GM23338 (cell line): ENCODE measurements around the gene EHF. TPM values are rescaled to one million over a fixed set of nuclear protein-coding genes. Genes with fewer than 3 reads are reported as not detected.

Experiments used
- ATAC-seq: fragments of 200-7000 bp; cut with Tn5 transposase; 3 replicates; pipeline ENCODE4 v1.9.1; 2020
- DNase-seq: peaks from one replicate; pipeline ENCODE4 v3.0.0-alpha.2; 2015; ENCODE audit warnings: low spot score
- H2AFZ ChIP-seq: fragments of 200-600 bp; sonication (generic); 2 replicates; pipeline ENCODE4 v1.8.0; 2016; ENCODE audit warnings: antibody characterized with exemption, mild to moderate bottlenecking, moderate library complexity
- H3F3A ChIP-seq: fragments of 200-600 bp; sonication (generic); replicated peaks from 2 replicates; pipeline ENCODE4 v1.8.0; 2017; ENCODE audit warnings: antibody characterized with exemption, mixed run types, low read depth
- H3K27ac ChIP-seq: fragments of 200-600 bp; sonication (generic); 2 replicates; pipeline ENCODE4 v1.6.1; 2016; ENCODE audit warnings: low read depth
- H3K27me3 ChIP-seq: fragments of 200-600 bp; sonication (generic); 2 replicates; pipeline ENCODE4 v1.8.0; 2016; ENCODE audit warnings: mild to moderate bottlenecking, mixed run types, moderate library complexity; ENCODE audit not compliant: insufficient read depth
- H3K36me3 ChIP-seq: fragments of 200-600 bp; sonication (generic); 2 replicates; pipeline ENCODE4 v1.8.0; 2016; ENCODE audit warnings: mild to moderate bottlenecking; ENCODE audit not compliant: insufficient read depth
- H3K4me1 ChIP-seq: fragments of 200-600 bp; sonication (generic); 2 replicates; pipeline ENCODE4 v1.8.0; 2016; ENCODE audit warnings: mild to moderate bottlenecking, moderate library complexity; ENCODE audit not compliant: insufficient read depth
- H3K4me2 ChIP-seq: fragments of 200-600 bp; sonication (generic); 2 replicates; pipeline ENCODE4 v1.7.1; 2017; ENCODE audit warnings: mixed run types
- H3K4me3 ChIP-seq: fragments of 200-600 bp; sonication (generic); 2 replicates; pipeline ENCODE4 v1.6.1; 2016; ENCODE audit warnings: mixed run types
- H3K79me2 ChIP-seq: fragments of 200-600 bp; sonication (generic); replicated peaks from 2 replicates; pipeline ENCODE4 v1.8.0; 2017; ENCODE audit warnings: mild to moderate bottlenecking; ENCODE audit not compliant: insufficient read depth
- H3K9me2 ChIP-seq: fragments of 200-600 bp; sonication (generic); 2 replicates; pipeline ENCODE4 v1.8.0; 2017; ENCODE audit not compliant: insufficient read depth
- H4K20me1 ChIP-seq: fragments of 200-600 bp; sonication (generic); replicated peaks from 2 replicates; pipeline ENCODE4 v1.8.0; 2017; ENCODE audit warnings: mild to moderate bottlenecking; ENCODE audit not compliant: insufficient read depth
- H3K27ac Mint-ChIP-seq: 2 replicates; pipeline ENCODE4 v1.8.0; 2020; ENCODE audit warnings: inconsistent platforms, mild to moderate bottlenecking, moderate library complexity, mixed read lengths
- H3K27me3 Mint-ChIP-seq: 3 replicates; pipeline ENCODE4 v1.8.0; 2022; ENCODE audit warnings: low read depth, mild to moderate bottlenecking, moderate library complexity, mixed read lengths, inconsistent platforms; ENCODE audit not compliant: insufficient read depth, poor library complexity
- H3K36me3 Mint-ChIP-seq: 3 replicates; pipeline ENCODE4 v1.8.0; 2021; ENCODE audit warnings: low read depth, mild to moderate bottlenecking, inconsistent platforms, moderate library complexity, mixed read lengths
- H3K4me1 Mint-ChIP-seq: 3 replicates; pipeline ENCODE4 v1.8.0; 2020; ENCODE audit warnings: mild to moderate bottlenecking, inconsistent platforms, mixed read lengths
- H3K4me3 Mint-ChIP-seq: 3 replicates; pipeline ENCODE4 v1.8.0; 2021; ENCODE audit warnings: moderate library complexity, mild to moderate bottlenecking, inconsistent platforms, mixed read lengths
- H3K9me3 Mint-ChIP-seq: 3 replicates; pipeline ENCODE4 v1.8.0; 2020; ENCODE audit warnings: moderate library complexity, mild to moderate bottlenecking, inconsistent platforms, mixed read lengths
- CREB1 ChIP-seq: fragments of 250-450 bp; sonication (Bioruptor Pico); IDR thresholded peaks from 2 replicates; pipeline ENCODE4 v1.5.0; 2020; ENCODE audit warnings: low read depth, mild to moderate bottlenecking, moderate library complexity
- CTCF ChIP-seq, 2 experiments: fragments of 200-600 bp in 1 of 2; sonication (generic) in 1 of 2; conservative IDR thresholded peaks; 2 replicates each; pipeline versions ENCODE4 v1.5.1 to v1.6.1; 2016 to 2017; ENCODE audit warnings: antibody characterized with exemption in 2 of 2, low read depth in 2 of 2, mild to moderate bottlenecking in 2 of 2, moderate library complexity in 1 of 2
- ETS1 ChIP-seq: IDR thresholded peaks from 2 replicates; pipeline ENCODE4 v1.6.1; 2016; ENCODE audit warnings: antibody characterized with exemption
- EZH2 ChIP-seq: fragments of 200-600 bp; sonication (generic); IDR thresholded peaks from one replicate; pipeline ENCODE4 v1.8.0; 2017; ENCODE audit warnings: antibody characterized with exemption, mild to moderate bottlenecking, low read depth; ENCODE audit not compliant: unreplicated experiment
- EZH2phosphoT487 ChIP-seq: fragments of 200-600 bp; sonication (generic); IDR thresholded peaks from one replicate; pipeline ENCODE4 v1.8.1; 2018; ENCODE audit warnings: antibody characterized with exemption; ENCODE audit not compliant: unreplicated experiment
- JUNB ChIP-seq: IDR thresholded peaks from one replicate; pipeline ENCODE4 v1.6.1; 2016; ENCODE audit warnings: antibody characterized with exemption; ENCODE audit not compliant: unreplicated experiment
- NANOG ChIP-seq: IDR thresholded peaks from 2 replicates; pipeline ENCODE4 v1.6.1; 2016; ENCODE audit warnings: antibody characterized with exemption, borderline replicate concordance
- POLR2AphosphoS5 ChIP-seq: IDR thresholded peaks from 2 replicates; pipeline ENCODE4 v1.6.1; 2016; ENCODE audit warnings: antibody characterized with exemption, low read depth
- REST ChIP-seq: IDR thresholded peaks from one replicate; pipeline ENCODE4 v1.6.1; 2018; ENCODE audit warnings: antibody characterized with exemption; ENCODE audit not compliant: unreplicated experiment
- STAT1 ChIP-seq: IDR thresholded peaks from one replicate; pipeline ENCODE4 v1.6.1; 2016; ENCODE audit warnings: antibody characterized with exemption; ENCODE audit not compliant: unreplicated experiment
- ZNF114 ChIP-seq: fragments of 250-450 bp; sonication (Bioruptor Pico); IDR thresholded peaks from 2 replicates; pipeline ENCODE4 v1.5.0; 2020; ENCODE audit warnings: mild to moderate bottlenecking, moderate library complexity
- ZNF331 ChIP-seq: fragments of 250-450 bp; sonication (Bioruptor Pico); IDR thresholded peaks from 2 replicates; pipeline ENCODE4 v1.5.0; 2020; ENCODE audit warnings: low read depth, mild to moderate bottlenecking, moderate library complexity
- ZNF462 ChIP-seq: fragments of 250-450 bp; sonication (Bioruptor Pico); IDR thresholded peaks from 2 replicates; pipeline ENCODE4 v1.5.0; 2020; ENCODE audit warnings: mild to moderate bottlenecking, moderate library complexity
- polyA plus RNA-seq: library from polyadenylated mRNA; unstranded; fragments of >200 nt; fragmentation: Nextera tagmentation; extraction: Ambion mirVana; gene quantifications from 2 replicates; pipeline ENCODE4 v1.2.1, GENCODE V29; 2016
- total RNA-seq: library from RNA; depleted of rRNA; stranded (reverse); fragments of >200 nt; shearing (Covaris generic); gene quantifications from 2 replicates; pipeline ENCODE4 v1.2.3, GENCODE V29; 2014

EHF gene
- total and polyA plus RNA-seq, 2 experiments from 2014 or later: not detected

- H3K4me3 Mint-ChIP-seq: no peak overlapping the region
- no peak overlapping the region for H3K27ac Mint-ChIP-seq
- no peaks in the 10 kb centered on the region for H3F3A ChIP-seq
- DNase-seq: no peak
- no peaks in the 10 kb centered on the region for H3K36me3 ChIP-seq
- no peaks in the 10 kb centered on the region for H3K9me3 Mint-ChIP-seq
- H3K4me3 ChIP-seq: no peak overlapping the region
- peaks cover 2% of the 10 kb centered on the region; the same call in 1 of the 3 replicates for H3K4me1 Mint-ChIP-seq
- no peak for TF ChIP-seq REST
- no peak for TF ChIP-seq EZH2phosphoT487
- TF ChIP-seq ZNF331 (CRISPR knock-in tag): no peak
- no peak for TF ChIP-seq ZNF462 (CRISPR knock-in tag)
- TF ChIP-seq CREB1 (CRISPR knock-in tag): no peak
- no peak for TF ChIP-seq ETS1
- no peak for TF ChIP-seq JUNB
- no peak for TF ChIP-seq EZH2
- TF ChIP-seq POLR2AphosphoS5: no peak
- TF ChIP-seq CTCF (conservative IDR thresholded peaks at IDR 0.05; ENCODE audit: low read depth in 2 of 2): no peak
- no peak for TF ChIP-seq STAT1
- TF ChIP-seq ZNF114 (CRISPR knock-in tag): no peak
- TF ChIP-seq NANOG: no peak
- peaks cover 3% of the 10 kb centered on the region for H3K27me3 Mint-ChIP-seq
- no peak overlapping the region for H2AFZ ChIP-seq
- H3K4me2 ChIP-seq: no peak overlapping the region
- no peaks in the 10 kb centered on the region for H3K4me1 ChIP-seq
- H3K9me2 ChIP-seq: 0 out of 2 replicates have a peak, but pooled peaks cover 6% of the 10 kb centered on the region
- H3K27me3 ChIP-seq: no peaks in the 10 kb centered on the region
- no peak for ATAC-seq
- no peak overlapping the region for H3K27ac ChIP-seq
- no peaks in the 10 kb centered on the region for H3K36me3 Mint-ChIP-seq
- H4K20me1 ChIP-seq: no peaks in the 10 kb centered on the region
- H3K79me2 ChIP-seq: no peaks in the 10 kb centered on the region
Measured at GRCh38 chr11:34641456-34641855, 20.6 kb downstream of the EHF start.
